ENCODE measurements around the gene PRPH. TPM values are rescaled to one million over a fixed set of nuclear protein-coding genes. Genes with fewer than 3 reads are reported as not detected.
"Not testable (repeated sequence)": the region's sequence is repeated elsewhere in the genome, so short reads cannot be mapped to it uniquely, and the experiment has no call there.

PRPH gene
- total and polyA plus RNA-seq, 2 experiments from 2014 or later: not detected

DNA sequence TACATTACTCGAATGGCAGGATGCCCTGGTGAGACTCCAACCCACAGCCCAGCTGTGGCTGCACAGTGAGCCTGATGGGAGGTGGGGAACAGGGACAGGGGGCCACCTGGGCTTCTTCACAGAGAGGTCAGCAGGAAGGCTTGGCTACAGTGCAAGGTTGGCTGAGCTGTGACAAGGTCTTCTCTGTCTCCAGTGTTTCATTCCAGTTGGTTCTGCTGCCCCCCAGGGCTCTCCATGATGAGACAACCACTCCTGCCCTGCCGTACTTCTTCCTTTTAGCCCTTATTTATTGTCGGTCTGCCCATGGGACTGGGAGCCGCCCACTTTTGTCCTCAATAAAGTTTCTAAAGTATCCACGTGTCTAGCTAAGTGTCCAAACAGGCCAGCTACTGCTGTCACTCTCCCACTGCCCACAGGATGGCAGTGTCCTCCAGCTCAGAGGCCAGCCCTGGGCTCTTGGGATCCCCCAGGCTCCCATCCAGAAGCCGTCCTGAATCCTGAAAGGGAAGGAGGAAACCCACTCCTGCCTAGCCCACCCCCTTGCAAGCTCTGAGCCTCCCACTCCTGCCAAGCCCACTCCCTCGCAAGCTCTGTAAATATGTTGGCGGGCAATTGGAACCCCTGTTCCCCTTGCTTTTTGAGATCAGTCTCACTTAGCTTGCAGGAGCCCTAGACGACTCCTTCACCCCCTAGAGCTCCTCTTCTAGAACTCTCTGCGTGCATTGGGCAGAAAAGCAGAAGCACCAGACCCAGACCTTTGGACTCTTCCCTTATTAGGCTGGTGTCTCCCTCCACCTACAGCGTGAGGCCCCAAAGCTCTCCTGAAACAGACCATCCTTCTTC is 36.7 kb downstream of the PRPH start:
- peak; percentile 85 for DNase-seq
- Histone ChIP-seq H3K4me1 (ENCODE audit: insufficient read depth) (no peaks in the 10 kb centered on the region), H3K9me3 (ENCODE audit: low read depth) (no peaks in the 10 kb centered on the region), H2AFZ (no peak overlapping the region), H3K27ac (no peak overlapping the region), H3K27me3 (replicated peaks; ENCODE audit: insufficient read depth) (peaks cover 29% of the 10 kb centered on the region), H3K79me2 (ENCODE audit: insufficient read depth) (no peaks in the 10 kb centered on the region), H3K36me3 (ENCODE audit: low read depth) (no peaks in the 10 kb centered on the region), H3K4me3 (no peak overlapping the region), H3K9ac (no peak overlapping the region), H3K9me2 (ENCODE audit: insufficient read depth) (no peaks in the 10 kb centered on the region), H3K4me2 (ENCODE audit: unreplicated experiment) (no peak overlapping the region), H3F3A (ENCODE audit: insufficient read depth) (no peaks in the 10 kb centered on the region), H4K20me1 (ENCODE audit: insufficient read depth) (no peaks in the 10 kb centered on the region)
- in situ Hi-C loops (cut with MboI): no loop called here
- TF ChIP-seq EZH2phosphoT487 (IDR thresholded peaks at IDR 0.05; ENCODE audit: insufficient read depth, low read depth): no peak
- no peak for TF ChIP-seq EZH2 (IDR thresholded peaks at IDR 0.05; ENCODE audit: insufficient read depth, poor library complexity, severe bottlenecking)
- 59 to 60% methylated on average over 11 of the region's 11 CpGs for WGBS, 2 experiments (ENCODE audit: low coverage in 1 of 2, low lambda C conversion rate in 2 of 2, missing lambda C conversion rate in 2 of 2)

GRCh38 chr12:49332441-49332861 is 37.5 kb downstream of the PRPH start:
- no peaks in the 10 kb centered on the region for H3K9me3 ChIP-seq (ENCODE audit: low read depth)
- TF ChIP-seq EZH2phosphoT487 (IDR thresholded peaks at IDR 0.05; ENCODE audit: insufficient read depth, low read depth): no peak
- no peak for TF ChIP-seq EZH2 (IDR thresholded peaks at IDR 0.05; ENCODE audit: insufficient read depth, poor library complexity, severe bottlenecking)
- H3K36me3 ChIP-seq (ENCODE audit: low read depth): no peaks in the 10 kb centered on the region
- in situ Hi-C loops (cut with MboI): no loop called here
- no peak overlapping the region for H3K27ac ChIP-seq
- H3F3A ChIP-seq (ENCODE audit: insufficient read depth): no peaks in the 10 kb centered on the region
- no peak overlapping the region for H3K9ac ChIP-seq
- peaks cover 36% of the 10 kb centered on the region for H3K27me3 ChIP-seq (replicated peaks; ENCODE audit: insufficient read depth)
- no peaks in the 10 kb centered on the region for H3K9me2 ChIP-seq (ENCODE audit: insufficient read depth)
- 87 to 92% methylated on average over 17 of the region's 17 CpGs for WGBS, 2 experiments (ENCODE audit: low coverage in 1 of 2, low lambda C conversion rate in 2 of 2, missing lambda C conversion rate in 2 of 2)
- no peak overlapping the region for H3K4me2 ChIP-seq (ENCODE audit: unreplicated experiment)
- H3K4me3 ChIP-seq: no peak overlapping the region
- H4K20me1 ChIP-seq (ENCODE audit: insufficient read depth): no peaks in the 10 kb centered on the region
- 0 out of 2 replicates have a peak, but pooled peaks cover 2% of the 10 kb centered on the region for H3K4me1 ChIP-seq (ENCODE audit: insufficient read depth)
- no peak overlapping the region for H2AFZ ChIP-seq
- no peak for DNase-seq
- no peaks in the 10 kb centered on the region for H3K79me2 ChIP-seq (ENCODE audit: insufficient read depth)

DNA sequence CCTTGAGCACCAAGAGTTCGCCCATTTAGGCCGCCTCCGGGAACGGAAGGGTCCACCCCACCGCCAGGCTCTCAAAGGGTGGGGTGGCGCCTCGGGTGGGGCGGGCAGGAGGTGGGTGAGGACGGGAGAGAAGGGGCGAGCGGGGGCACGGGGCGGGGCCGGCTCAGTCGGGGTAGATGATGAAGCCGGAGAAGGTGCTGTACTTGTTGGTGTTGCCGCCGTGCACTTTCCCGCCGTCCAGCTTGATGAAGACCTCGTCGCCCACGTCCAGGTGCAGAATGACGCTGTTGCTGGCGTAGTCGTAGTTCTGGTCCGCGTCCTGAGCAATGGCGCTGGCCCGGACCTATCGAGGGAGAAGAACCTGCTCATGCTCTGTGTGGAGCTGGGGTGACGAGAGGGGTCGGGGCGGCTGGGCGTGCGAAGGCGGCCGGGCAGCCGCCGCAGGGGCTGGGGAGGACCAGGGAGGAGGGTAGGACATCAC is 38.0 kb downstream of the PRPH start:
- Histone ChIP-seq H3K27me3 (replicated peaks; ENCODE audit: insufficient read depth) (peaks cover 37% of the 10 kb centered on the region), H3K9me3 (ENCODE audit: low read depth) (no peaks in the 10 kb centered on the region), H3K4me1 (ENCODE audit: insufficient read depth) (0 out of 2 replicates have a peak, but pooled peaks cover 2% of the 10 kb centered on the region), H3K9ac (no peak overlapping the region), H3K9me2 (ENCODE audit: insufficient read depth) (no peaks in the 10 kb centered on the region), H3K36me3 (ENCODE audit: low read depth) (no peaks in the 10 kb centered on the region), H3K4me3 (no peak overlapping the region), H3F3A (ENCODE audit: insufficient read depth) (no peaks in the 10 kb centered on the region), H4K20me1 (ENCODE audit: insufficient read depth) (no peaks in the 10 kb centered on the region), H3K4me2 (ENCODE audit: unreplicated experiment) (no peak overlapping the region), H2AFZ (no peak overlapping the region), H3K27ac (no peak overlapping the region), H3K79me2 (ENCODE audit: insufficient read depth) (no peaks in the 10 kb centered on the region)
- 47 to 48% methylated on average over 14 to 40 of the region's 40 CpGs for WGBS, 2 experiments (ENCODE audit: low coverage in 1 of 2, low lambda C conversion rate in 2 of 2, missing lambda C conversion rate in 2 of 2)
- no peak for DNase-seq
- in situ Hi-C loops (cut with MboI): no loop called here
- TF ChIP-seq EZH2phosphoT487 (IDR thresholded peaks at IDR 0.05; ENCODE audit: insufficient read depth, low read depth): no peak
- TF ChIP-seq EZH2 (IDR thresholded peaks at IDR 0.05; ENCODE audit: insufficient read depth, poor library complexity, severe bottlenecking): no peak

- H3K4me2 ChIP-seq (ENCODE audit: unreplicated experiment); H2AFZ ChIP-seq; H3K36me3 ChIP-seq (ENCODE audit: low read depth); H3F3A ChIP-seq (ENCODE audit: insufficient read depth); H3K79me2 ChIP-seq (ENCODE audit: insufficient read depth); H3K9me2 ChIP-seq (ENCODE audit: insufficient read depth); H3K9me3 ChIP-seq (ENCODE audit: low read depth); H3K4me3 ChIP-seq; H3K27ac ChIP-seq; DNase-seq; H4K20me1 ChIP-seq (ENCODE audit: insufficient read depth); H3K9ac ChIP-seq; in situ Hi-C loops (cut with MboI); H3K4me1 ChIP-seq (ENCODE audit: insufficient read depth): not testable (repeated sequence)
- WGBS, 2 experiments (ENCODE audit: low coverage in 1 of 2, low lambda C conversion rate in 2 of 2, missing lambda C conversion rate in 2 of 2): 61 to 62% methylated on average over 20 to 21 of the region's 21 CpGs
- peaks cover 37% of the 10 kb centered on the region for H3K27me3 ChIP-seq (replicated peaks; ENCODE audit: insufficient read depth)
These were observed 38.8 kb downstream of the PRPH start for GRCh38 chr12:49333778-49334177.

All from GM23248 (cell line).